ENCODE data around the gene CHFR. TPM values are rescaled to one million over a fixed set of nuclear protein-coding genes. Genes with fewer than 3 reads are reported as not detected.

CHFR gene
- polyA plus RNA-seq, 1 donor from 2014 or later, result 89.3 TPM

Other genes with a start within 250 kb of the CHFR start
- gene POLE, start 200.3 kb downstream of the CHFR start, polyA plus RNA-seq, result 8.5 and 25.6 TPM in 2 replicates
- 94.4 and 95.8 TPM in 2 replicates for gene PXMP2, start 200.0 kb downstream of the CHFR start, polyA plus RNA-seq
- 32.5 and 46.8 TPM in 2 replicates for gene PGAM5, start 176.8 kb downstream of the CHFR start, polyA plus RNA-seq
- gene ANKLE2, start 125.8 kb downstream of the CHFR start, polyA plus RNA-seq, result 69.9 and 72.3 TPM in 2 replicates
- 16.7 and 20.2 TPM in 2 replicates for gene GOLGA3, start 58.7 kb downstream of the CHFR start, polyA plus RNA-seq
- 18.6 and 22.6 TPM in 2 replicates for gene ZNF605, start 68.7 kb upstream of the CHFR start, polyA plus RNA-seq
- 25.8 and 26.6 TPM in 2 replicates for gene ZNF26, start 98.8 kb upstream of the CHFR start, polyA plus RNA-seq
- gene ZNF84, start 149.9 kb upstream of the CHFR start, polyA plus RNA-seq, result 158 and 191 TPM in 2 replicates
- gene ZNF140, start 193.3 kb upstream of the CHFR start, polyA plus RNA-seq, result 50.8 and 60.5 TPM in 2 replicates
- 9.4 and 10.4 TPM in 2 replicates for gene ZNF891, start 242.7 kb upstream of the CHFR start, polyA plus RNA-seq
- gene ZNF10, start 243.0 kb upstream of the CHFR start, polyA plus RNA-seq, result 46.5 and 52.3 TPM in 2 replicates

Data from neural cell (in vitro differentiated cells).